ENCODE data around the gene SACM1L. TPM values are rescaled to one million over a fixed set of nuclear protein-coding genes. Genes with fewer than 3 reads are reported as not detected.

Gene SACM1L
- total and polyA plus RNA-seq, 2 experiments from 2014 or later: 28.1 to 61.6 TPM

DNA sequence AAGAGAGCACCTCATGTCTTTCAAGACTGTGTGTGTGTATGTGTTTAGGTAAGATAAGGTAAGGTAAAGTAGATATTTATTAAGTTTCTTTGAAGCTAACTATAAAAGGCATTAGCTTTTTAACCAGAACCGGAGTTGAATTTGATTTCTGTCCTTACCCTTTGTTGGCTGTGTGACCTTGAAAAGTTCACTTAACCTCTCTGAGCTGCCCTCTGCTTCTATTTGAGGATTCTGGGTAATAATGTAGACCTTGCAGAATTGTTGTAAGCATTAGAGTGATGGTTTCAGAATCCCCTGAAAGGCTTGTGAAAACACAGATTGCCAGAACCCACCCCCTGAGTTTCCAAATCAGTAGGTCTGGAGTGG is 21.6 kb upstream of the SACM1L start:
- Histone ChIP-seq H3K9me3 (ENCODE audit: low read depth) (no peaks in the 10 kb centered on the region), H3K27me3 (no peaks in the 10 kb centered on the region), H2AFZ (no peak overlapping the region), H3K27ac (peak overlapping the region; percentile 63), H3K4me3 (no peak overlapping the region), H3K4me2 (no peak overlapping the region), H4K20me1 (ENCODE audit: insufficient read depth, poor library complexity, severe bottlenecking) (no peaks in the 10 kb centered on the region), H3K36me3 (replicated peaks; ENCODE audit: insufficient read depth, low read depth) (peaks cover 5% of the 10 kb centered on the region), H3K4me1 (ENCODE audit: insufficient read depth) (peaks cover 10% of the 10 kb centered on the region), H3K79me2 (peaks cover 6% of the 10 kb centered on the region), H3K9me2 (replicated peaks; ENCODE audit: insufficient read depth) (no peaks in the 10 kb centered on the region)
- TF ChIP-seq EZH2 (IDR thresholded peaks at IDR 0.05; ENCODE audit: borderline replicate concordance) (no peak), EZH2phosphoT487 (IDR thresholded peaks at IDR 0.05; ENCODE audit: low read depth, severe bottlenecking, unreplicated experiment) (no peak)
- TF ChIP-seq, protein P1, sequence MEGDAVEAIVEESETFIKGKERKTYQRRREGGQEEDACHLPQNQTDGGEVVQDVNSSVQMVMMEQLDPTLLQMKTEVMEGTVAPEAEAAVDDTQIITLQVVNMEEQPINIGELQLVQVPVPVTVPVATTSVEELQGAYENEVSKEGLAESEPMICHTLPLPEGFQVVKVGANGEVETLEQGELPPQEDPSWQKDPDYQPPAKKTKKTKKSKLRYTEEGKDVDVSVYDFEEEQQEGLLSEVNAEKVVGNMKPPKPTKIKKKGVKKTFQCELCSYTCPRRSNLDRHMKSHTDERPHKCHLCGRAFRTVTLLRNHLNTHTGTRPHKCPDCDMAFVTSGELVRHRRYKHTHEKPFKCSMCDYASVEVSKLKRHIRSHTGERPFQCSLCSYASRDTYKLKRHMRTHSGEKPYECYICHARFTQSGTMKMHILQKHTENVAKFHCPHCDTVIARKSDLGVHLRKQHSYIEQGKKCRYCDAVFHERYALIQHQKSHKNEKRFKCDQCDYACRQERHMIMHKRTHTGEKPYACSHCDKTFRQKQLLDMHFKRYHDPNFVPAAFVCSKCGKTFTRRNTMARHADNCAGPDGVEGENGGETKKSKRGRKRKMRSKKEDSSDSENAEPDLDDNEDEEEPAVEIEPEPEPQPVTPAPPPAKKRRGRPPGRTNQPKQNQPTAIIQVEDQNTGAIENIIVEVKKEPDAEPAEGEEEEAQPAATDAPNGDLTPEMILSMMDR (IDR thresholded peaks at IDR 0.05; ENCODE audit: poor library complexity): no peak
- no peak for DNase-seq (ENCODE audit: low spot score)
- WGBS (ENCODE audit: low lambda C conversion rate, missing lambda C conversion rate): 95% methylated on average over 1 of the region's 1 CpG

DNA sequence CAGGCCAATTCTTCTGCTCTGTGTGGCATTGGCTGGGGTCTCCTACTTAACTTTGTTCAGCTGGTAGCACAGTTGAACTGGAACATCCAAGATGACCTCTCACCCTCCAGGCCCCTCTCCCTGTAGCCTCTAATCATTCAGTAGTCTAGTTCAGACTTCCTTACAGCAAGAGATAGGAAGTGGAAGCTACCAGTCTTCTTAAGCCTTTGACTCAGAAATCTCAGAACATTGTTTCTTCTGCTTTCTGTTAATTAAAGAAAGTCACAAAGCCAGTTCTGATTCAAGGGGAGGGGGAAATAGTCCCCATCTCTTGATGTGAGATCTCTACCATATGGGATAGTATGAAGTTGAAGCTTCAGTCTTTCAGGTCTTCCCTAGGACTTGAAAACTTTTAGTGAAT is 18.8 kb upstream of the SACM1L start:
- Histone ChIP-seq H3K27me3 (no peaks in the 10 kb centered on the region), H3K9me2 (replicated peaks; ENCODE audit: insufficient read depth) (no peaks in the 10 kb centered on the region), H3K36me3 (replicated peaks; ENCODE audit: insufficient read depth, low read depth) (peaks cover 5% of the 10 kb centered on the region), H3K27ac (peak overlapping the region; percentile 26), H3K4me1 (ENCODE audit: insufficient read depth) (peaks cover 10% of the 10 kb centered on the region), H4K20me1 (ENCODE audit: insufficient read depth, poor library complexity, severe bottlenecking) (no peaks in the 10 kb centered on the region), H3K4me3 (no peak overlapping the region), H3K9me3 (ENCODE audit: low read depth) (no peaks in the 10 kb centered on the region), H3K4me2 (no peak overlapping the region), H3K79me2 (no peaks in the 10 kb centered on the region), H2AFZ (no peak overlapping the region)
- DNase-seq (ENCODE audit: low spot score): no peak
- TF ChIP-seq, protein P1 (IDR thresholded peaks at IDR 0.05; ENCODE audit: poor library complexity): no peak
- TF ChIP-seq EZH2 (IDR thresholded peaks at IDR 0.05; ENCODE audit: borderline replicate concordance): no peak
- no peak for TF ChIP-seq EZH2phosphoT487 (IDR thresholded peaks at IDR 0.05; ENCODE audit: low read depth, severe bottlenecking, unreplicated experiment)

DNA sequence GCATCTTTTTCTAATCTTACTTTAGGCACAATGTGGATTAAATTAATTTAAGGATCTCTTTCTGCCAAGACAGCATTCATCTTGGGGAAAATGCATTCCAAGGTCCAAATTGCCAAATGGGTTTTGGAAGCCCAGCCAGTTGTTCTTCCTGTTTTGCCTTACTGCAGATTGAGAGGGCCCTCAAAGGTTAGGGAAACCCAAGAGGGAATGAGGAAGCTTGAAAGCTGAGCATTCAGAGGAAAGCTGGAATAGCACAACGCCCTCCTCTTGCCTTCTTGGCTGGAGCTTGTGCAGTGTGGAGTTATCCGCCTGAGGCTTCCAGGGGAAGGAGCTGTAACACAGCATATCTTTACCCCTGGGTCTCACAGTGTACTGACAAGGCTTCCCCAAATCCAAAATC is 18.2 kb upstream of the SACM1L start:
- peaks cover 5% of the 10 kb centered on the region for H3K36me3 ChIP-seq (replicated peaks; ENCODE audit: insufficient read depth, low read depth)
- whole genome bisulfite sequencing (ENCODE audit: low lambda C conversion rate, missing lambda C conversion rate): 82% methylated on average over 2 of the region's 2 CpGs
- H3K27ac ChIP-seq: peak overlapping the region; percentile 57
- DNase-seq (ENCODE audit: low spot score): no peak
- no peaks in the 10 kb centered on the region for H4K20me1 ChIP-seq (ENCODE audit: insufficient read depth, poor library complexity, severe bottlenecking)
- H3K27me3 ChIP-seq: no peaks in the 10 kb centered on the region
- H3K4me3 ChIP-seq: no peak overlapping the region
- no peak for TF ChIP-seq EZH2phosphoT487 (IDR thresholded peaks at IDR 0.05; ENCODE audit: low read depth, severe bottlenecking, unreplicated experiment)
- no peaks in the 10 kb centered on the region for H3K9me3 ChIP-seq (ENCODE audit: low read depth)
- no peaks in the 10 kb centered on the region for H3K79me2 ChIP-seq
- no peak overlapping the region for H2AFZ ChIP-seq
- H3K4me1 ChIP-seq (ENCODE audit: insufficient read depth): peaks cover 10% of the 10 kb centered on the region
- no peaks in the 10 kb centered on the region for H3K9me2 ChIP-seq (replicated peaks; ENCODE audit: insufficient read depth)
- H3K4me2 ChIP-seq: no peak overlapping the region

DNA sequence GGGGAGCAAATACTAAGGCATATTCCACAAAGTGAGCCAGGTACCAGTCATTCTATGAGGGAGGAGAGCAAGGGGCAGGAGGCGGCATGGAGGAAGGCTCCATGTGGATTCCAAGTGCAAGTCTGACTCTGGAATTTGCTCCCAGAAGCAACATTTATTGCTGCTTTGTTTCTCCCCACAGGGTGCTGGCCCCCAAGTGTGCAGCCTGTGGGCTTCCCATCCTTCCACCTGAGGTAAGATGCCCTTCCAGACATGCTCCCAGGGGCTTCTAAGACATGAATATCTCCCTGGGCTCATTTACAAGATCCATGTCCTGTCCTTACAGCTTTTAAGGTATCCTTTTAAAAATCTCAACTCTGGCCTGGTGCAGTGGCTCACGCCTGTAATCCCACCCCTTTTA is 15.9 kb upstream of the SACM1L start:
- no peaks in the 10 kb centered on the region for H3K79me2 ChIP-seq
- no peak overlapping the region for H3K4me2 ChIP-seq
- peaks cover 19% of the 10 kb centered on the region for H3K4me1 ChIP-seq (ENCODE audit: insufficient read depth)
- 81% methylated on average over 2 of the region's 2 CpGs for WGBS (ENCODE audit: low lambda C conversion rate, missing lambda C conversion rate)
- H3K9me3 ChIP-seq (ENCODE audit: low read depth): no peaks in the 10 kb centered on the region
- no peak for TF ChIP-seq EZH2phosphoT487 (IDR thresholded peaks at IDR 0.05; ENCODE audit: low read depth, severe bottlenecking, unreplicated experiment)
- no peak for TF ChIP-seq EZH2 (IDR thresholded peaks at IDR 0.05; ENCODE audit: borderline replicate concordance)
- TF ChIP-seq, protein P1 (IDR thresholded peaks at IDR 0.05; ENCODE audit: poor library complexity): no peak
- H3K27me3 ChIP-seq: no peaks in the 10 kb centered on the region
- H2AFZ ChIP-seq: no peak overlapping the region
- H3K36me3 ChIP-seq (replicated peaks; ENCODE audit: insufficient read depth, low read depth): peaks cover 5% of the 10 kb centered on the region
- no peaks in the 10 kb centered on the region for H4K20me1 ChIP-seq (ENCODE audit: insufficient read depth, poor library complexity, severe bottlenecking)
- no peak overlapping the region for H3K4me3 ChIP-seq
- DNase-seq (ENCODE audit: low spot score): no peak
- no peaks in the 10 kb centered on the region for H3K9me2 ChIP-seq (replicated peaks; ENCODE audit: insufficient read depth)
- no peak overlapping the region for H3K27ac ChIP-seq
